Right atrium auricular region (tissue), 2 donors: ENCODE data around the gene MYOZ1. TPM values are rescaled to one million over a fixed set of nuclear protein-coding genes. Genes with fewer than 3 reads are reported as not detected.
A peak's percentile ranks its signal among the peaks of the same experiment; 100 is the strongest.

Experiments
- DNase-seq: peaks from one replicate; pipeline ENCODE4 v3.0.0-alpha.2; 2019; ENCODE audit warnings: low spot score
- H3K27ac ChIP-seq, 2 donors: fragments of 200-600 bp; sonication (generic); 1 replicate in 1 of 2; 2 replicates in 1 of 2; pipeline ENCODE4 v1.5.1; 2016 to 2019
- H3K27me3 ChIP-seq, 2 donors: fragments of 200-600 bp; sonication (generic); one replicate each; pipeline versions ENCODE4 v1.5.1 to v1.6.0; 2017 to 2019
- H3K36me3 ChIP-seq: fragments of 200-600 bp; sonication (generic); one replicate; pipeline ENCODE4 v1.5.1; 2016
- H3K4me1 ChIP-seq, 2 donors: fragments of 200-600 bp; sonication (generic); one replicate each; pipeline versions ENCODE4 v1.5.1 to v1.6.0; 2017 to 2019
- H3K4me3 ChIP-seq, 2 donors: fragments of 200-600 bp; sonication (generic); 1 replicate in 1 of 2; 2 replicates in 1 of 2; pipeline ENCODE4 v1.5.1; 2017 to 2019; ENCODE audit warnings: mild to moderate bottlenecking in 1 of 2, moderate library complexity in 1 of 2
- H3K9me3 ChIP-seq, 2 donors: fragments of 200-600 bp; sonication (generic); one replicate each; pipeline ENCODE4 v1.5.1; 2019
- CTCF ChIP-seq, 2 donors: fragments of 200-600 bp; sonication (generic); IDR thresholded peaks; one replicate each; pipeline ENCODE4 v1.5.1; 2019; ENCODE audit warnings: antibody characterized with exemption in 2 of 2
- total RNA-seq, 2 donors: library from RNA; depleted of rRNA; stranded (reverse); fragments of >200 nt; gene quantifications; one replicate each; pipeline ENCODE4 v1.1.0, GENCODE V29; 2016

Gene MYOZ1
- total RNA-seq, 2 donors from 2014 or later = 2.3 to 51.0 TPM

- Histone ChIP-seq H3K9me3 (no peaks in the 10 kb centered on the region), H3K27me3 (no peaks in the 10 kb centered on the region), H3K27ac (peak overlapping the region; percentile 43 to 65), H3K4me1 (peaks cover 0 to 41% of the 10 kb centered on the region in 2 donors), H3K36me3 (no peaks in the 10 kb centered on the region), H3K4me3 (no peak overlapping the region)
- TF ChIP-seq CTCF (IDR thresholded peaks at IDR 0.05) = no peak
- DNase-seq = no peak
Observed at GRCh38 chr10:73589563-73590126, 51.6 kb downstream of the MYOZ1 start.

GRCh38 chr10:73588656-73589055 is 52.6 kb downstream of the MYOZ1 start:
- Histone ChIP-seq H3K27ac (peak overlapping the region in 1 of 2 donors; percentile 43), H3K4me1 (peaks cover 0 to 46% of the 10 kb centered on the region in 2 donors), H3K36me3 (no peaks in the 10 kb centered on the region), H3K4me3 (no peak overlapping the region), H3K9me3 (no peaks in the 10 kb centered on the region), H3K27me3 (no peaks in the 10 kb centered on the region)
- TF ChIP-seq CTCF (IDR thresholded peaks at IDR 0.05) = no peak
- DNase-seq = no peak

GRCh38 chr10:73586583-73586984 is 54.7 kb downstream of the MYOZ1 start:
- TF ChIP-seq CTCF (IDR thresholded peaks at IDR 0.05) = no peak
- no peaks in the 10 kb centered on the region for H3K27me3 ChIP-seq
- no peak overlapping the region for H3K4me3 ChIP-seq
- H3K36me3 ChIP-seq = no peaks in the 10 kb centered on the region
- no peak for DNase-seq
- no peaks in the 10 kb centered on the region for H3K9me3 ChIP-seq
- peaks cover 0 to 41% of the 10 kb centered on the region in 2 donors for H3K4me1 ChIP-seq
- H3K27ac ChIP-seq = peak overlapping the region; percentile 38 to 77

GRCh38 chr10:73585327-73585726 is 55.9 kb downstream of the MYOZ1 start:
- Histone ChIP-seq H3K27ac (peak overlapping the region in 1 of 2 donors; percentile 77), H3K36me3 (no peaks in the 10 kb centered on the region), H3K9me3 (no peaks in the 10 kb centered on the region), H3K4me1 (peaks cover 0 to 29% of the 10 kb centered on the region in 2 donors), H3K27me3 (no peaks in the 10 kb centered on the region), H3K4me3 (no peak overlapping the region)
- no peak for DNase-seq
- no peak for TF ChIP-seq CTCF (IDR thresholded peaks at IDR 0.05)

GRCh38 chr10:73584737-73585136 is 56.5 kb downstream of the MYOZ1 start:
- no peak for TF ChIP-seq CTCF (IDR thresholded peaks at IDR 0.05)
- peak overlapping the region in 1 of 2 donors; percentile 77 for H3K27ac ChIP-seq
- no peak overlapping the region for H3K4me3 ChIP-seq
- no peaks in the 10 kb centered on the region for H3K9me3 ChIP-seq
- H3K36me3 ChIP-seq = no peaks in the 10 kb centered on the region
- H3K4me1 ChIP-seq = peaks cover 0 to 29% of the 10 kb centered on the region in 2 donors
- H3K27me3 ChIP-seq = no peaks in the 10 kb centered on the region
- no peak for DNase-seq

- H3K36me3 ChIP-seq = no peaks in the 10 kb centered on the region
- H3K9me3 ChIP-seq = no peaks in the 10 kb centered on the region
- no peak overlapping the region for H3K4me3 ChIP-seq
- H3K27me3 ChIP-seq = no peaks in the 10 kb centered on the region
- H3K27ac ChIP-seq = no peak overlapping the region
- DNase-seq = no peak
- peaks cover 0 to 39% of the 10 kb centered on the region in 2 donors for H3K4me1 ChIP-seq
- TF ChIP-seq CTCF (IDR thresholded peaks at IDR 0.05) = no peak
Observed at GRCh38 chr10:73581918-73582317, 59.4 kb downstream of the MYOZ1 start.
